GM12878 (cell line): Measurements from ENCODE around the gene SF3B6. TPM values are rescaled to one million over a fixed set of nuclear protein-coding genes. Genes with fewer than 3 reads are reported as not detected.

Experiments
- ATAC-seq: fragments of 200-7000 bp; cut with Tn5 transposase; 3 replicates; pipeline ENCODE4 v1.9.1; 2020; ENCODE audit warnings: mild to moderate bottlenecking, moderate library complexity
- BruUV-seq: library from RNA; stranded (reverse); fragments of 400-500 nt; replicated peaks from 2 replicates; lab custom pipeline; 2021; lab: Mats Ljungman, UMichigan
- CTCF ChIA-PET: fragments of 300-600 bp; sonication (Branson Sonifier 250); formaldehyde crosslinking; extraction: SDS; loops from one replicate; lab custom pipeline; 2021; ENCODE audit warnings: inconsistent platforms; lab: Yijun Ruan, JAX
- POLR2A ChIA-PET: fragments of 350-600 bp; formaldehyde crosslinking; extraction: SDS; loops from one replicate; lab custom pipeline; 2021; ENCODE audit warnings: inconsistent platforms; lab: Charles Lee
- RAD21 ChIA-PET: fragments of 300-600 bp; sonication (Branson Sonifier 250); formaldehyde crosslinking; loops from one replicate; lab custom pipeline; 2023; ENCODE audit warnings: antibody characterized with exemption; ENCODE audit not compliant: unreplicated experiment; lab: Charles Lee
- SMC1A ChIA-PET: fragments of 300-600 bp; sonication (Branson Sonifier 250); formaldehyde crosslinking; loops from one replicate; lab custom pipeline; 2023; ENCODE audit not compliant: unreplicated experiment, uncharacterized antibody; lab: Charles Lee
- DNase-seq: peaks from one replicate; pipeline ENCODE4 v3.0.0-alpha.2; 2011; ENCODE audit warnings: low read depth, low spot score
- FAIRE-seq: peaks from 3 replicates; lab custom pipeline; 2011; peaks lifted over from hg19 to GRCh38; lab: Jason Lieb, UNC
- H2AFZ ChIP-seq: 2 replicates; pipeline ENCODE4 v1.6.0; 2011; ENCODE audit warnings: low read depth, low read length, control low read depth; ENCODE audit not compliant: control insufficient read depth
- H3K27ac ChIP-seq: 2 replicates; pipeline ENCODE4 v1.5.1; 2011; ENCODE audit warnings: control low read depth; ENCODE audit not compliant: control insufficient read depth, insufficient read depth
- H3K27me3 ChIP-seq, 2 experiments: replicated peaks in 1 of 2; 2 replicates each; pipeline versions ENCODE4 v1.6.0 to v1.6.1; 2011; ENCODE audit warnings: low read length in 1 of 2; ENCODE audit not compliant: control insufficient read depth in 2 of 2, insufficient read depth in 2 of 2
- H3K36me3 ChIP-seq, 2 experiments: 2 replicates each; pipeline ENCODE4 v1.5.1; 2011; ENCODE audit warnings: low read length in 1 of 2; ENCODE audit not compliant: control insufficient read depth in 2 of 2, insufficient read depth in 2 of 2
- H3K4me1 ChIP-seq: 2 replicates; pipeline ENCODE4 v1.6.1; 2011; ENCODE audit warnings: mild to moderate bottlenecking, low read length, moderate library complexity, mixed read lengths; ENCODE audit not compliant: control insufficient read depth, insufficient read depth
- H3K4me2 ChIP-seq: 2 replicates; pipeline ENCODE4 v1.6.0; 2011; ENCODE audit warnings: control low read depth; ENCODE audit not compliant: control insufficient read depth, insufficient read depth
- H3K4me3 ChIP-seq: fragments of 200-600 bp; sonication (generic); 2 replicates; pipeline ENCODE4 v1.5.1; 2016
- H3K79me2 ChIP-seq: 2 replicates; pipeline ENCODE4 v1.6.0; 2011; ENCODE audit warnings: low read length; ENCODE audit not compliant: control insufficient read depth, insufficient read depth
- H3K9ac ChIP-seq: 2 replicates; pipeline ENCODE4 v1.8.0; 2011; ENCODE audit warnings: low read length, control low read depth, mixed read lengths; ENCODE audit not compliant: control insufficient read depth, insufficient read depth
- H3K9me3 ChIP-seq: replicated peaks from 3 replicates; pipeline ENCODE4 v1.5.1; 2011; ENCODE audit warnings: mild to moderate bottlenecking, low read length; ENCODE audit not compliant: control insufficient read depth, insufficient read depth
- H4K20me1 ChIP-seq: 2 replicates; pipeline ENCODE4 v1.6.0; 2011; ENCODE audit not compliant: control insufficient read depth, insufficient read depth
- CBX5 ChIP-seq: sonication (generic); IDR thresholded peaks from 2 replicates; pipeline ENCODE4 v1.6.1; 2016; ENCODE audit warnings: low read depth, moderate library complexity, mild to moderate bottlenecking, inconsistent platforms
- GABPA ChIP-seq: IDR thresholded peaks from 2 replicates; pipeline ENCODE4 v1.6.1; 2014; ENCODE audit warnings: antibody characterized with exemption, low read depth, mild to moderate bottlenecking, inconsistent platforms
- SIN3A ChIP-seq: IDR thresholded peaks from 2 replicates; pipeline ENCODE4 v1.6.1; 2012; ENCODE audit warnings: low read depth, low read length, improper control_type of control experiment
- SIX5 ChIP-seq: IDR thresholded peaks from 2 replicates; pipeline ENCODE4 v1.6.1; 2011; ENCODE audit warnings: mild to moderate bottlenecking, low read depth, low read length, moderate library complexity; ENCODE audit not compliant: severe bottlenecking
- WGBS: methylation state at CpG from one replicate; pipeline ENCODE4 v1.1.6; 2016; ENCODE audit warnings: low lambda C conversion rate; ENCODE audit not compliant: insufficient replicate concordance, insufficient coverage; ENCODE audit errors: missing lambda C conversion rate; 5-methylcytosine and 5-hydroxymethylcytosine counted together
- in situ Hi-C: fragments of 300-500 bp; cut with MboI; formaldehyde crosslinking; loops from 9 replicates; pipeline ENCODE4 v1.14.3; 2018; ENCODE audit warnings: mixed read lengths
- intact Hi-C: fragments of 100-400 bp; cut with micrococcal nuclease; formaldehyde crosslinking; loops from one replicate; pipeline ENCODE4 v1.14.2; 2022; ENCODE audit not compliant: unreplicated experiment
- polyA plus RNA-seq, 11 experiments: library from polyadenylated mRNA; depleted of rRNA in 4 of 11; unstranded in 6 of 11; stranded (reverse) in 5 of 11; fragments of >200 nt; fragmentation: Nextera tagmentation in 4 of 11; fragmentation: Illumina TruSeq in 1 of 11; extraction: Ambion mirVana in 4 of 11; extraction: Trizol in 1 of 11; gene quantifications; 1 replicate in 1 of 11; 2 replicates in 10 of 11; pipeline versions ENCODE4 v1.2.1 to v1.2.3, GENCODE V29; 2011 to 2016; ENCODE audit warnings: inconsistent platforms in 2 of 11, missing spikeins in 2 of 11, low read depth in 1 of 11
- total RNA-seq, 4 experiments: library from RNA; depleted of rRNA in 3 of 4; stranded (reverse); fragments of >200 nt in 3 of 4; fragmentation: Illumina TruSeq in 1 of 4; extraction: Trizol in 1 of 4; gene quantifications; 2 replicates each; pipeline versions ENCODE4 v1.2.1 to v1.2.3, GENCODE V29; 2013 to 2021
- TF ChIP-seq, protein P1 (sequence below): fragments of 450-650 bp; IDR thresholded peaks from 2 replicates; pipeline ENCODE4 v1.6.1; 2017; ENCODE audit warnings: borderline replicate concordance
- TF ChIP-seq, protein P2 (sequence below): fragments of 450-650 bp; formaldehyde crosslinking; IDR thresholded peaks from 2 replicates; pipeline ENCODE4 v1.5.0; 2022; ENCODE audit warnings: mild to moderate bottlenecking, missing genetic modification characterization
- TF ChIP-seq, protein P3 (sequence below): fragments of 450-650 bp; formaldehyde crosslinking; IDR thresholded peaks from 2 replicates; pipeline ENCODE4 v1.4.0; 2020; ENCODE audit warnings: mild to moderate bottlenecking, moderate library complexity

The SF3B6 gene
- total and polyA plus RNA-seq, 10 of the 15 experiments (the other 5 are each of a cell fraction or from before 2014, with no cell fraction given), result 118 to 584 (median 270) TPM

DNA sequence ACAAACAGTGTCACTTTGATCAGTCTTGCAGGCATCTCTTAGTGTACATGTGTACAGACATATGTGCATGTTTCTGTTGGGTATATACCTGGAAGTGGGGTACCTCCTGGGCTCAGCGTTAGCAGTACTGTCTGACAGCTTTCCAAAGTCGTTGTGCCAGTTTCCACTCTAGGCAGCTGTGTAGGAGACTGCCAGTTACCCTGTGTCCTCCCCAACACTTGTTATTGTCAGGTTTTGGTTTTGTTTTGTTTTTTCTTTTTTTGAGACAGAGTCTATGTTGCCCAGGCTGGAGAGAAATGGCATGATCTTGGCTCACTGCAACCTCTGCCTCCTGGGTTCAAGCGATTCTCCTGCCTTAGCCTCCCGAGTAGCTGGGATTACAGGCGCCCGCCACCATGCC lies 20.4 kb downstream of the SF3B6 start (continued):
- no peak for TF ChIP-seq SIN3A

DNA sequence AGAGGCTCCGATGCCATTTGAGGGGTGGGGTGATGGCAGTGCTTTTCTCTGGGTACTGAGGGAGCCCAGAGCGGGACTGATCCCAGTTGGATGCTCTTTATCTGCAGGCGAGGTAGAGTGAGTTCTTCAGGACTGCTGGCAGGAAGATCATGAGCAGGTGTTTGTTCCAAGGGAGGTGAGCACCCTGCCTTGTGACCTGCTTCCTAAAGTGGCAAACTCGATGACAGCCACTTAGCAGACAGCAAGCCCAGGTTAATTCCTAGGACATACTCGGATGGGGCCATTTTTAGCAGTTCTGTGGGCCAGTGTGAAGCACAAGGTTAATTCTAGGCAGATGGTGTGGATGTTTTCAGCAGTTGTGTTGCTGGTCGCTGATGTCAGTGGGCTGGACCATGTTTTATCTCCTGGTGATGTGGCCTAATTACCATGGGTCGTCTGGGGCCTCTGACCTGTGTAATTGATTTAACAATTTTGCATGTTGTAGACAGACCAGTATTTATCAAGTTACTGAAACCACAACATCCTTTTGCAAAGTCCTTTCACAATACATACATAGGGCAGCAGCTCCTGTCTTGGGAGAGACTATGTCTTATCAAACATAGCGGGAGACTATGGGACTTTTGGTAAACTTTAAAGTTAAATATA lies 21.6 kb downstream of the SF3B6 start:
- Histone ChIP-seq H3K27me3 (peaks cover 0 to 5% of the 10 kb centered on the region in 2 experiments; a peak in 3 of 4 replicates), H3K27ac (no peak overlapping the region), H3K4me1 (no peaks in the 10 kb centered on the region), H2AFZ (no peak overlapping the region), H3K36me3 (no peaks in the 10 kb centered on the region), H3K9me3 (no peaks in the 10 kb centered on the region), H3K4me2 (no peak overlapping the region), H3K9ac (no peak overlapping the region), H3K79me2 (no peaks in the 10 kb centered on the region), H3K4me3 (no peak overlapping the region), H4K20me1 (no peaks in the 10 kb centered on the region)
- intact Hi-C loops, result no loop called here
- DNase-seq (no peak), FAIRE-seq (no peak), ATAC-seq (no peak)
- in situ Hi-C loops, result no loop called here
- ChIA-PET SMC1A (interaction anchor here (1.0 kb wide), 1 partner anchor 11 kb away, joined by 3 read pairs; no protein-coding TSS in a partner anchor), CTCF (no interaction called here), RAD21 (interaction anchor here (1.2 kb wide), 2 partner anchors 22 to 29 kb away, joined by 3 read pairs; partner anchors contain the start of gene SF3B6), POLR2A (interaction anchor here (1.1 kb wide), 1 partner anchor 18 kb away, joined by 3 read pairs; no protein-coding TSS in a partner anchor)
- 46% methylated on average over 8 of the region's 8 CpGs for WGBS
- BruUV-seq, result no TSS peak
- TF ChIP-seq GABPA (no peak), SIX5 (no peak), CBX5 (no peak)
- TF ChIP-seq, protein P1, sequence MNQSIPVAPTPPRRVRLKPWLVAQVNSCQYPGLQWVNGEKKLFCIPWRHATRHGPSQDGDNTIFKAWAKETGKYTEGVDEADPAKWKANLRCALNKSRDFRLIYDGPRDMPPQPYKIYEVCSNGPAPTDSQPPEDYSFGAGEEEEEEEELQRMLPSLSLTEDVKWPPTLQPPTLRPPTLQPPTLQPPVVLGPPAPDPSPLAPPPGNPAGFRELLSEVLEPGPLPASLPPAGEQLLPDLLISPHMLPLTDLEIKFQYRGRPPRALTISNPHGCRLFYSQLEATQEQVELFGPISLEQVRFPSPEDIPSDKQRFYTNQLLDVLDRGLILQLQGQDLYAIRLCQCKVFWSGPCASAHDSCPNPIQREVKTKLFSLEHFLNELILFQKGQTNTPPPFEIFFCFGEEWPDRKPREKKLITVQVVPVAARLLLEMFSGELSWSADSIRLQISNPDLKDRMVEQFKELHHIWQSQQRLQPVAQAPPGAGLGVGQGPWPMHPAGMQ, result no peak
- TF ChIP-seq, protein P2, sequence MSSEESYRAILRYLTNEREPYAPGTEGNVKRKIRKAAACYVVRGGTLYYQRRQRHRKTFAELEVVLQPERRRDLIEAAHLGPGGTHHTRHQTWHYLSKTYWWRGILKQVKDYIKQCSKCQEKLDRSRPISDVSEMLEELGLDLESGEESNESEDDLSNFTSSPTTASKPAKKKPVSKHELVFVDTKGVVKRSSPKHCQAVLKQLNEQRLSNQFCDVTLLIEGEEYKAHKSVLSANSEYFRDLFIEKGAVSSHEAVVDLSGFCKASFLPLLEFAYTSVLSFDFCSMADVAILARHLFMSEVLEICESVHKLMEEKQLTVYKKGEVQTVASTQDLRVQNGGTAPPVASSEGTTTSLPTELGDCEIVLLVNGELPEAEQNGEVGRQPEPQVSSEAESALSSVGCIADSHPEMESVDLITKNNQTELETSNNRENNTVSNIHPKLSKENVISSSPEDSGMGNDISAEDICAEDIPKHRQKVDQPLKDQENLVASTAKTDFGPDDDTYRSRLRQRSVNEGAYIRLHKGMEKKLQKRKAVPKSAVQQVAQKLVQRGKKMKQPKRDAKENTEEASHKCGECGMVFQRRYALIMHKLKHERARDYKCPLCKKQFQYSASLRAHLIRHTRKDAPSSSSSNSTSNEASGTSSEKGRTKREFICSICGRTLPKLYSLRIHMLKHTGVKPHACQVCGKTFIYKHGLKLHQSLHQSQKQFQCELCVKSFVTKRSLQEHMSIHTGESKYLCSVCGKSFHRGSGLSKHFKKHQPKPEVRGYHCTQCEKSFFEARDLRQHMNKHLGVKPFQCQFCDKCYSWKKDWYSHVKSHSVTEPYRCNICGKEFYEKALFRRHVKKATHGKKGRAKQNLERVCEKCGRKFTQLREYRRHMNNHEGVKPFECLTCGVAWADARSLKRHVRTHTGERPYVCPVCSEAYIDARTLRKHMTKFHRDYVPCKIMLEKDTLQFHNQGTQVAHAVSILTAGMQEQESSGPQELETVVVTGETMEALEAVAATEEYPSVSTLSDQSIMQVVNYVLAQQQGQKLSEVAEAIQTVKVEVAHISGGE (CRISPR knock-in tag), result no peak
- TF ChIP-seq, protein P3, sequence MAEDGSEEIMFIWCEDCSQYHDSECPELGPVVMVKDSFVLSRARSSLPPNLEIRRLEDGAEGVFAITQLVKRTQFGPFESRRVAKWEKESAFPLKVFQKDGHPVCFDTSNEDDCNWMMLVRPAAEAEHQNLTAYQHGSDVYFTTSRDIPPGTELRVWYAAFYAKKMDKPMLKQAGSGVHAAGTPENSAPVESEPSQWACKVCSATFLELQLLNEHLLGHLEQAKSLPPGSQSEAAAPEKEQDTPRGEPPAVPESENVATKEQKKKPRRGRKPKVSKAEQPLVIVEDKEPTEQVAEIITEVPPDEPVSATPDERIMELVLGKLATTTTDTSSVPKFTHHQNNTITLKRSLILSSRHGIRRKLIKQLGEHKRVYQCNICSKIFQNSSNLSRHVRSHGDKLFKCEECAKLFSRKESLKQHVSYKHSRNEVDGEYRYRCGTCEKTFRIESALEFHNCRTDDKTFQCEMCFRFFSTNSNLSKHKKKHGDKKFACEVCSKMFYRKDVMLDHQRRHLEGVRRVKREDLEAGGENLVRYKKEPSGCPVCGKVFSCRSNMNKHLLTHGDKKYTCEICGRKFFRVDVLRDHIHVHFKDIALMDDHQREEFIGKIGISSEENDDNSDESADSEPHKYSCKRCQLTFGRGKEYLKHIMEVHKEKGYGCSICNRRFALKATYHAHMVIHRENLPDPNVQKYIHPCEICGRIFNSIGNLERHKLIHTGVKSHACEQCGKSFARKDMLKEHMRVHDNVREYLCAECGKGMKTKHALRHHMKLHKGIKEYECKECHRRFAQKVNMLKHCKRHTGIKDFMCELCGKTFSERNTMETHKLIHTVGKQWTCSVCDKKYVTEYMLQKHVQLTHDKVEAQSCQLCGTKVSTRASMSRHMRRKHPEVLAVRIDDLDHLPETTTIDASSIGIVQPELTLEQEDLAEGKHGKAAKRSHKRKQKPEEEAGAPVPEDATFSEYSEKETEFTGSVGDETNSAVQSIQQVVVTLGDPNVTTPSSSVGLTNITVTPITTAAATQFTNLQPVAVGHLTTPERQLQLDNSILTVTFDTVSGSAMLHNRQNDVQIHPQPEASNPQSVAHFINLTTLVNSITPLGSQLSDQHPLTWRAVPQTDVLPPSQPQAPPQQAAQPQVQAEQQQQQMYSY (CRISPR knock-in tag), result no peak
